HG02885 (cell line): Measurements from ENCODE around the gene SLC9A9.
A peak's percentile ranks its signal among the peaks of the same experiment; 100 is the strongest.

Experiments
- ATAC-seq: cut with Tn5 transposase; IDR thresholded peaks from one replicate; pipeline ENCODE4 v1.9.1; 2021; ENCODE audit warnings: mild to moderate bottlenecking; ENCODE audit not compliant: unreplicated experiment, poor library complexity

Gene SLC9A9

GRCh38 chr3:143278721-143279120, 569.5 kb downstream of the SLC9A9 start:
- no peak for ATAC-seq

DNA sequence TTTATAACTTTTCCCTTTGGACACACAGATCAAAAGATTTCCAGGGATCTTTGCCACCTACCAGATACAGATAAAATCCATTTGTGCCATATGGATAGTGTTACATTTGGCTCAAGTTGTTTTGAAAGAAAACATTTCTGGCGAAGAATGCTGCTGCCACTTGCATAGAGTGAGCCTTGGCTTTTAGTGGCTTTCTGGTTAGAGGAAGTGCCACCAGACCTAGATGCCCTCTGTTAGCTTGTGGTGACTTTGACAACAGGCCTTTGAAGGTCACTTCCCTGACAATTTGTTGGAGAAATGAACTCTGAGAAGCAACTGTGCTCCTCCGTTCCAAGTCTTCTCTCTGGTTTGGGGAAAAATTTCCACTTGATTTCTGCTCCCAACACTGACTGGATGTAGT, 570.7 kb downstream of the SLC9A9 start:
- no peak for ATAC-seq

DNA sequence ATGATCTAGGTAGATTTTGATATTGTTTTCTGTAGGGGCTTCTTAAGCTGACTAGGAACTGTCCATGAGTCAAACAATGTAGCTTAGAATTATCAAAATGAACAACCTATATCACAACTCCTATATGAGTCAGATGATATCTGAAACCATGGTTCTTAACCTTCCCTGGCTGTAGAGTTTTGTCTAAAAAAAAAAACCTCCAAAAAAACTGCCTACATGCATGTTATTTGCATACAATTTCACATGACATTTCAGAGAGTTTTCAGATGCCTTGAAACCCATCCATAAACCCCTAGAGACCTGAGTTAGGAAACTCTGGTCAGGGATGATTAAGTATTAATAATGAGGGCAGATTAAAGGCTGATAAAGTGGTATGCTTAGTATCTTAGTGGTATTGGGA, 571.7 kb downstream of the SLC9A9 start:
- ATAC-seq = peak; percentile 79

- no peak for ATAC-seq
These were observed 574.1 kb downstream of the SLC9A9 start for GRCh38 chr3:143273975-143274690.

- ATAC-seq = no peak
These were observed 577.1 kb downstream of the SLC9A9 start for GRCh38 chr3:143271136-143271535.

DNA sequence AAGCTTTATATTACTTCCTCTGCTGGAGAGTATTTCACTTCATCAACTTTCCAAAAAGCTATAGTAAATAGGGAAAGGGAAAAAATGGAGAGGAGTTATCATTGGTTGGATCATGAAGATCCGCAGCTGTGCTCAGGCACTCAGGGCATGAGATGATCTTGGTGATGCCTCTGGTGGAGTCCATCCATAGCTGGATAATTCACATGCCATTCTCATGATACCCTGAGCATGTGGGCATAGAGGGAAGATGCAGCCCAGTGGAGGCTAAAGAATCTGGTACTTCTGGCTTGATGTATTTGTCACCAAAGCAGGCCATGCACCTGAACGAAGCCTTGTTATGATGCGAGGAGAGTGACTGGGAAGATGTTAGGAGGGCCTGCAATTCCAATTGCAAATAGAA, 578.5 kb downstream of the SLC9A9 start:
- ATAC-seq = no peak

- no peak for ATAC-seq
These were observed 580.3 kb downstream of the SLC9A9 start for GRCh38 chr3:143267989-143268388.

DNA sequence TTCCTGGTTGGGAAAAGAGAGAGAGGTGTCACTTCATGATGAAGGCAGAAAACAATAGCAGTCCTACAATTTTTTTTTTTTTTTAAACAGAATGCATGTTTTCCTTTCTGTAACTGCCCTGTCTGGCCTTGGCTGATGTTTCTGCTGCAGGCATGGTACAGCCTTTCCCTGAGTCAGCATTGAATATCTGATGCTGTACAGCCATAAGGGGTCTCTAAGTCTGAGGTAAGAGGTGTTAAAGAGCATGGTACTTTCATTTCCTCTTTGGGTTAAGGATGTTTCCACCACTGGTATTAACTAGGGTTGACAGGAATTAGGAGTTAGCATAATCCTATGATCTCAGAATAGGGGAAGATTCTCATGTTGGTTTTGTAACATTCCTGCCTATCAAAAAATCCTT, 581.3 kb downstream of the SLC9A9 start:
- peak; percentile 61 for ATAC-seq

- no peak for ATAC-seq
These were observed 581.8 kb downstream of the SLC9A9 start for GRCh38 chr3:143266511-143266910.

DNA sequence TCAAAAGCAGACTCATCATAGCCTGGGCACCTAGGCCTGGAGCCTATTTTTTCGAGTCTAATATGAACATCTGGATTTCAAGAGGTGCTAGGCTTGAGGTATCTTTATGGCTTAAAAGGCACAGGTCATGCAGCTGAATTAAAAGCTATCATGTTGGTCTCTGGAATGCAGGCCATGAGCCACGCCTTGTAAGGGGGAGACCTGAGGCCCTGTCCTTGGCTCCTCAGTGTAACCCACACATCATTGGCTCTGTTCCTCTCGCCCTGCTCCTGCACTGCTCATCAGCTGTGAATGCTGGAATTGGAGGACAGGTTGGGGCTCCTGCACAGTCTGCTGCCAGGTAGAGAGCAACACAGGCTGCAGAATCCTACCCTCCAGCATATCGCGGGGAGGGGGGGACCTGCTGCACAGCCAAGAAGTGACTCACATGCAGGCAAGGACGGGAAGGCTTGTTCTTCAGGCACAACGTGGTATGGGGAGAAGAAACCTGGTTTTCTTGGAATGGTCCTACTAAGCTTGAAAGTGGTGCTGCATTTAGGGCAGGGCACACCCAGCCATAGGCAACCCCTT, 582.7 kb downstream of the SLC9A9 start:
- ATAC-seq = no peak

DNA sequence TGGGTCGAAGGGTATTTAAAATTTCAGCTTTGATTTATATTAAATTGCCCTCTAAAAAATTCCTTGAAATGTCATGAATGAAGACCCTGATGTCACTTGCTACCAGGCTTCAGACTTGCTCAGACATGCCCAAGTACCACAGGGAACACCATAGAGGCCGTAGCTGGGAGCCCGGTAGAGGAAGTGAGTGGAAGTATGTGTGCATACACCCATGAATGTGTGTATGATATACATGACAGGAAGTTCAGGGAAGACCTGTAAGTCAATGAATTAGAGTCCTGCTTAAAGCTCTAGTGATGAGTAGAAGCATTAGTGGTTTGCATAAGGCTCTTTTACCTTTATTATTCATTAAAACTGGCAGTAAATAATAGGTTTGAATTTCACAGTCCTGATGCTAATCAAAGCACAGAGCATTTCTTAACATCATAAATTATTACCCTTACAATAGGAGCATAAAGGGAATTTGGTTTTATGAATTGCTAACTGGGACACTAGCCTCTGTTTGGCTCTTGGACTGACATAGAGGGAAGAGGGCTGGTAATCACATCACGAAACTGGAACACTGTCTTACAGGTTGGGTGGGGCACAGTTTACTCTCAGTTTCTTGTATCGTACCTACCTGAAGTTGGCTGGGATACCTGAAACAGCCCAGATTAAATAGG, 584.3 kb downstream of the SLC9A9 start:
- ATAC-seq = no peak

DNA sequence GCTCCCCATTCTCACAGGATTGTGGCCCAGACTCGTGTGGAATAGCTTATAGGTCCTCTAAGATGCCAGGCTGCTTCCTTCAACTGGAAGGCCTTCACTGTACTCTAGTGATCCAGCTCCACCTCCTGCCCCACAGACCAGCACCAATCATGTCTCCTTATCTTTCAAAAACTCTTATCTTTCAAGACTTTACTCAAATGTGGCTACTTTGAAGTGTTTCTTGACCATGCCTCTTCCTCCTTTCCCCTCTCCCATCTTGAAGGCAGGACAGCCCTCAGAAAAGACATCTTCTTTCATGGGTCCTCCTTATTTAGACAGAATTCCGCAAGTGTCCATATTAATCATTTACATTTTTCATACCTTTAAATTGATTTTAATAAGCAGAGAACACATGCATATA, 586.4 kb downstream of the SLC9A9 start:
- no peak for ATAC-seq

GRCh38 chr3:143258692-143259091, 589.6 kb downstream of the SLC9A9 start:
- no peak for ATAC-seq

- ATAC-seq = no peak
These were observed 591.9 kb downstream of the SLC9A9 start for GRCh38 chr3:143256416-143256815.

DNA sequence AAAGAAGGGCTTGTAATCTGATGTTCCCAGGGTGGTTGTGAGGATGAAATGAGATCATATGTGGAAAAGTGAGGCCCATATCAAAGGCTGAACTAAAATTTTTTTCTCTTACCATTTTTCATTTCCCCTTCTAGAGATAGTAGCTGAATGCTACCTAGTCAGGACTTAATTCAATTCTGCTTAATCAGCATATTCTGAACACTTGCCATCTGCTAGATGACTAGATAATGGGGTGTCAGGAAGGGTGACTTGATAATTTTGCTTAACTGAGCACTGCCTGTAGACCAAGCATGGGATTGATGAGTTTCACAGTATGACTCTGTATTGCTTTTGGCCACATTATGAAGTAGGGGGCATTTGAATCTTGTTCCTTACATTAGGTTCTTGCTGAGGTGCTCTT, 592.5 kb downstream of the SLC9A9 start:
- ATAC-seq = no peak

- ATAC-seq = no peak
These were observed 595.3 kb downstream of the SLC9A9 start for GRCh38 chr3:143252931-143253330.

GRCh38 chr3:143249014-143249413, 599.3 kb downstream of the SLC9A9 start:
- no peak for ATAC-seq

DNA sequence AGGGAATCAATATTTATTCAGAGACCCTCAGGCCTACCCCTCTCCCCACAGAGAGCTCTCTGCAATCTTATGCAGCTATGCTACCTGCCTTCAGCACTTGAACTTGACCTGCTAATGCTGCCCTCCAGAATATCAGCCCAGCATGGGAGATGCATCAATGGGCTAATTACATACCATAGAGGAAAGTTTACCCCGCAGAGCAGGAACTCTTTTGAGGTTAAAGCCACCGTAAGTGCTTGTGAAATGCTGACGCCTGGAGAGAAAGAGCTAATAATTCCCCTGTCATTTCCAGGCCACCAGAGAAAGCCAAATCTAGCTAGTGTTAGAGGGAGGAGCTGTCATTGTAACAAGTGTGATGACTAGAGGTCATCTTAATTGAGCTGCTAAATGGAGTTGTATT, 601.2 kb downstream of the SLC9A9 start:
- no peak for ATAC-seq

GRCh38 chr3:143245692-143246091, 602.6 kb downstream of the SLC9A9 start:
- no peak for ATAC-seq

DNA sequence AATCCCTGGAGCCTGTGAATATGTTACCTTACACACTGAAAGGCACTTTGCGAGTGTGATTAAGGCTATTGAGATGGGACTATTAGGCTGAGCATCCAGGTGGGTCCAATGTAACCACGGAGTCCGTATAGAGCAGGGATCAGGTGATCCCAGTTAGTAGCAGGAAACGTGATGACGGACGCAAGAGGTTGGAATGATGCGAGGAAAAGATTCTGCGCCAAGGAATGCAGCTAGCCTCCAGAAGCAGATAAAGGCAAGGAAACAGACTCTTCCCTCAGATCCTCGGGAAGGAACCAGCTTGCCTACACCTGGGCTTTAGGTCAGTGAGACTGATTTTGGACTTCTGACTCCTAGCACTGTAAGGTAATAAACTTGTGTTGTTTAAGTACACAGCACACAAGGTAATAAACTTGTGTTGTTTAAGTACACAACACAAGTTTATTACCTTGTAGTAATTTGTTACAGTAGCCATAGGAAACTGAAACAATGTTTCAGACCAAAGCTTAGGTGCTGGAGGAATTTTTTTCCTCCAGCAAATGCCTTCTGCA, 603.7 kb downstream of the SLC9A9 start:
- no peak for ATAC-seq

- ATAC-seq = no peak
These were observed 604.6 kb downstream of the SLC9A9 start for GRCh38 chr3:143243686-143244085.
